GM18519 (cell line): ENCODE results near the gene ZMPSTE24.
"Not testable (repeated sequence)": the region's sequence is repeated elsewhere in the genome, so short reads cannot be mapped to it uniquely, and the experiment has no call there.

Experiments
- ATAC-seq: cut with Tn5 transposase; IDR thresholded peaks from one replicate; pipeline ENCODE4 v1.9.1; 2021; ENCODE audit warnings: mild to moderate bottlenecking, moderate library complexity; ENCODE audit not compliant: unreplicated experiment, low FRiP score

ZMPSTE24 gene

GRCh38 chr1:40257688-40258444 is at the start of gene ZMPSTE24:
Gene ZMPSTE24, plus strand, starts transcription at chr1:40258236. Its CDS starts 36 bp downstream, at chr1:40258272.
- ATAC-seq, result peak; percentile 74

DNA sequence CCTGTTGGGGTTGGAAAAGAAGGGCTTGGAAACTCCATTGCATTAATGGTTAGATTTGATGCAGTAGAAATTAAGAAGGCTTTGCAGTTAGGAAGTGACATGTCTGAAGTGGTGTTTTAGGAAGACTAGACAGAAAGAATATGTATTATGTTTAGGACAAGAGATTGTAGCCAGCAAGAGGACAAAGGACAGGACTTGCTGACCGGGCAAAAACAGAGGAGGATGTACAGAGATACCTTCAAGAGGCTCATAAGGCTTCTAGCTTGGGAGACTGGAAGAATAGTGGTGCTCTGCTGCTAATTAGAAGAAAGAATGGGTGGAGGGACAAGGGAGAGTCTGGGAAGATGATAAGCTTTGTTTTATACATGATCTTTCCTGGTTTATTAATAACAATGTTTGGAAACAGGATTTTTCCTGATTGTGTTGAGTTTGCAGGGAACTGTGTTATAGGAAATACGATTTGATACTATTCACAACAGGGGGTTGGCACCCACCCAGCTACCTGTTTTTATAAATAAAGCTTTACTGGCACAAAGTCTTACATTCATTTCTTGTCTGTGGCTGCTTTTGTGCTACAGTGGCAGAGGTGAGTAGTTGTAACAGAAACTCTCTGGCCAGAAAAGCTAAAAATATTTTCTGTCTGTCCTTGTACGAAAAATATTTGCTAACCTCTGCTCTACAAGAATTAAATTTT is 47.4 kb upstream of the ZMPSTE24 start:
- ATAC-seq, result no peak

GRCh38 chr1:40218333-40218732 is 39.7 kb upstream of the ZMPSTE24 start:
- ATAC-seq, result no peak

GRCh38 chr1:40221471-40221905 is 36.5 kb upstream of the ZMPSTE24 start:
- not testable (repeated sequence) for ATAC-seq

GRCh38 chr1:40221977-40222772 is 35.9 kb upstream of the ZMPSTE24 start:
- no peak for ATAC-seq

- no peak for ATAC-seq
Measured at GRCh38 chr1:40224040-40224439, 34.0 kb upstream of the ZMPSTE24 start.

DNA sequence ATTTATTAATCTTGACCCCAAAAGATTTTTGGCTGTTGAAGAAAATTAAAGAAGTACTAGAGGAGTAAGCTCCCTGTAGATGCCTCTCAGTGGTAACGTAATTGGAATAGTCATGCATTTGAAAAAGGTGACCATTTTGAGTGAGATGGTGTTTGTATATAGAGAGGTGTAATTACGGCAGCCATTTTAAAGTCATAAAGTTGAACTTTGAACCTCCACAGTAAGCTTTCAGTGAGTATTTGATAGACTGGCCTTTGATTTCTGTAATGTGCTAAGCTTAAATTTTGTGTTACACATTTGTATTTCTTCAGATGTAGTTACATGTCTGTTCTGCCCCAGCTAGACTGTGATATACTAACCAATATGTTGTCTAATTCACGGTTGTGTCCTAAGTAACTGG is 31.8 kb upstream of the ZMPSTE24 start:
- ATAC-seq, result no peak

GRCh38 chr1:40232444-40232843 is 25.6 kb upstream of the ZMPSTE24 start:
- peak; percentile 88 for ATAC-seq

GRCh38 chr1:40239626-40240025 is 18.4 kb upstream of the ZMPSTE24 start:
- no peak for ATAC-seq

GRCh38 chr1:40240390-40240789 is 17.6 kb upstream of the ZMPSTE24 start:
- ATAC-seq, result no peak

- no peak for ATAC-seq
Measured at GRCh38 chr1:40241362-40241761, 16.7 kb upstream of the ZMPSTE24 start.

DNA sequence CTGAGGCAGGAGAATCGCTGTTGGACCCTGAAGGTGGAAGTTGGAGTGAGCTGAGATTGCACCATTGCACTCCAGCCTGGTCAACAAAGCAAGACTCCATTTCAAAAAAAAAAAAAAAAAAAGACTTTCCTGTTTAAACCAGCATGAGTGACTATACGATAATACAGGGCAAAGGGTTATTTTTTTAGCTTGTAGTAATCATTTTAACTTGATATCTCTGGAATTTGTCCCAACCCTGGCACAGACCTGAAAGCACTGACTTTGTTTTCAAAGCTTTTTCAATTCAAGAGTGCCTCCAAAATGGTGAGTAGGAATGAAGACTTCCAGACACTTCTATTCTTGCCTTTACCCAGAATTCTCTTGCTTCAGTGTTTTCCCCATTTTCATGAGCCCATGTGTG is 14.7 kb upstream of the ZMPSTE24 start:
- ATAC-seq, result no peak

DNA sequence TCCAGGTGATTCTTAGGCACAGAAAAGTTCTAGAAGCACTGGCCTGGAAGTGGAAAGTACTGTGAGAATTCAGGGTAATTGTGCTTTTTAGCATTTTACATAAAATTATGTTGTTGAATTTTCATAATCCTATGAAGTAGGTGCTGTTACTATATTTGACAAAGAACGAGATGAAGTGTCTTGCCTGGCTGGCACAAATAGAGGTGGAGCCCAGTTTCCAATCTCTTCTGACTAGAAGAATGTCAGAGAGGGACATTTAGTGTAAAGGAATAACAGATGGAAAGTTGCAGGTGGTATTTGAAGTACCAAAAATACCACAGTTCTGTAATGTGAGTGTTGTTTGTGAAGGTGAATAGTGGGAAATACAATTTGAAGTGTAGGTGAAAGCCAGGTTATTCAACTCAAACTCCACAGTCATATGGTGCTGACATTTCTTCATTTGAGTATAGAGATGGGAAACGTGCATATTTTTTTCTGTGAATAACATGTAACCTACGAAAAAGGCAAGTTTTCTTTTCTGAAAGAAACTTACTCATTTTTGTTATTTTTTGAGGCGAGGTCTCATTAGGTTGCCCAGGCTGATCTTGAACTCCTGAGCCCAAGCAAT is 13.8 kb upstream of the ZMPSTE24 start:
- ATAC-seq, result no peak

GRCh38 chr1:40245686-40246085 is 12.3 kb upstream of the ZMPSTE24 start:
- no peak for ATAC-seq

DNA sequence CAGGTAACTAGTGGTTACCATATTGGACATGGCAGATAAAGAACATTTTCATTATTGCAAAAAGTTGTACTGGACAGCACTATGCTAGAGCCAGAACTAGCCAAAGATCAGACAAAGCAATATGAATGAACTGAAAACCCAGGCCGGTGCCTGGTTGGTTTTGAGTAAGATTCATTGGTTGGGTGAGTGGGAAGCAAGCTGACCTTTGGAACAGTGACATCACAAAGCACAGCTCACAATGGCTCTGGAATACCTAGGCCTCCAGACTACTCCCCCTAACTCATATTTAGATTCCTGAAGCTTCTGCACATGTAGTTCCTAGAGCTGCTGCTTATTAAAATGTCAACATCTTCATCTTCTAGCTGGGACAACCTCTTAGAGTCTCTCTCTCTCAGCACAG is 10.4 kb upstream of the ZMPSTE24 start, which contains the start of gene TMCO2:
Gene TMCO2 (plus strand): TSS at position 283 of the 400 bp plus-strand sequence. CDS start 57 bp downstream, at position 340.
- ATAC-seq, result no peak

GRCh38 chr1:40248412-40248811 is 9.6 kb upstream of the ZMPSTE24 start:
- ATAC-seq, result no peak

DNA sequence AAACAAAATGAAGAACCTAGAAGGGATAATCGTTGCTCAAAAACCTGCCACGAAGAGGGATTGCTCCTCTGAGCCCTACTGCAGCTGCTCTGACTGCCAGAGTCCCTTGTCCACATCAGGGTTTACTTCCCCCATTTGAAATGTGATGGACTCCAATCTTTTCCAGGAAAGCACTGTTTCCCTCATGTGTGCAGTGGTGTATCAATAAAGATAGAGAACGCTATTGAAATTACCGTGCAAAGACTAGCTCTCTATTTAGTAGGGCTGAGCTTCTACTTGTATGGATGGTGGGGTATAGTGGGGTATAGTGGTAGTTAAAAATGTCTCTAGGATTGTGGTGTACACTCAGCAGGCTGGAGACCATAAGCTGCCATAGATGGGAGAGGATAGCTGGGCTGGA is 6.6 kb upstream of the ZMPSTE24 start:
- ATAC-seq, result no peak

DNA sequence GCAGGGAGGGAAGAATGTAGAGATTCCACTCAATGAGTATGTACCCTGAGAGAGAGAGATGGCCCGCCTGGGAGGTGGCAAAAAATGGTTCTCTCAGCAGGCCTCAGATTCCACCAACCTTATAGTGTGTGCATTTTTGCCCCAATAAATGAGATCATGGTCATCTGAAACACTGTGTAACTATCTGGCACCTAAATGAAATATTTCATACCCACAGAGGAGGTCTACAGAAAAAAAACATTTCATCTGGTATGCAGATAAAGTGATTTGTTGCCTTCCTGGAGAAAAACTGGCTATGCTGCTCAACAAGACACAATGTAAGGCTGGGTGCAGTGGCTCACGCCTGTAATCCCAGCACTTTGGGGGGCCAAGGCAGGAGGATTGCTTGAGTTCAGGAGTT is 5.4 kb upstream of the ZMPSTE24 start:
- no peak for ATAC-seq

- no peak for ATAC-seq
Measured at GRCh38 chr1:40255231-40255630, 2.8 kb upstream of the ZMPSTE24 start.

DNA sequence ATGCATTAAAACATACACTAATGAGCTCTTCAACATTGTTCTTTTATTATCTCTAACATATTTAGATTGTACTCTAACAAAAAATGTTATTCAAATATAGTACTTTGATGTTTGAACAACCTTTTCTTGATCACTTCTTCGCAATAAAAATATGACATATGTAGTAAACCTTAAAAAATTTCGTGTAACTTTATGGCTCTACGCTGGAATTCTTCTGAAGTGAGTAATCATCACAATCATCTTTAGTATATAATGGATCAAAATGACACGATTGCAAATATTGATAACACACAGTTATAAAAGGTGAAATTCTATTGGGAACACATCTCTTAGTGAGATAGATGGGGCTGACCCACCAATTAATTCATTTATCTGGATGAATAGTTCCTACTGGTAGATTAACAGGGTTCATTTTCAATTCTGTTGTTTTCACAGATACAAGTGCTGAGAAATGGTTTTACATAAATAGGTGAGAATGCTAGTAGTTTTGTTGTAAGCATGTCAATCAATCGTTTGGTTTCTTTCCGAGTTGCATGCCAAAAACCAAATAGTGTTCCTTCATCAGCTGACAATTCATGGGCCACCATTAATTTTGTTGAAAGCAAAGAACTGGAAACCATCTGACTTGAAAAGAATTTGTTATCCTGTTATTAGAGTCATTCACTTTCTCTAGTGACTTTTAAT is 1.5 kb upstream of the ZMPSTE24 start:
- ATAC-seq, result no peak
